Measurements from ENCODE around the gene UBXN1. TPM values are rescaled to one million over a fixed set of nuclear protein-coding genes. Genes with fewer than 3 reads are reported as not detected.
A peak's percentile ranks its signal among the peaks of the same experiment; 100 is the strongest.

Gene UBXN1
- total RNA-seq, 1 experiment from 2014 or later, result 94.2 TPM

DNA sequence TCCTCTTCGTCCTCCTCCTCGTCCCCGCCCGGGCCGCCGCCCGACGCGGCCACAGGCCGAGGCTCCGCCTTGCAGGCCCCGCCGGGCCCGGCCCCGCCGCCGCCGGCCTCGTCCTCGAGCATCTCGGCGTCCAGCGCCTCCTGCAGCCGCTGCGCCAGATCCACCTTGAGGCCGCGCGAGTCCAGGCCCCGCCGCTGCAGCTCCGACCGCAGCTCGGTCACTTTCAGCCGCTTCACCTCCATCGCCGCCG lies 48.0 kb upstream of the UBXN1 start:
- peak overlapping the region; percentile 93 for H3K9ac ChIP-seq (ENCODE audit: low read length)
- DNase-seq (ENCODE audit: low read depth, low spot score) (no peak), ATAC-seq (peak; percentile 4)
- TF ChIP-seq ZFX (IDR thresholded peaks at IDR 0.05), result peak; percentile 99
- TF ChIP-seq EZH2 (IDR thresholded peaks at IDR 0.05), result no peak
- peak overlapping the region; percentile 98 to 100 for H3K4me3 ChIP-seq (replicated peaks in 1 of 2; ENCODE audit: low read depth in 1 of 2, low read length in 2 of 2)
- ChIA-PET CTCF (interaction anchor here (0.7 to 2.5 kb wide), 10 partner anchors 27 to 332 kb away, joined by 3 to 10 read pairs (median 4); partner anchors contain the start of genes EML3, TAF6L, TMEM179B and TUT1), POLR2A (interaction anchor here (0.6 to 4.3 kb wide), 21 partner anchors 17 to 153 kb away, joined by 3 to 59 read pairs (median 4); partner anchors contain the start of genes C11orf98, CSKMT, EEF1G and LBHD1), RAD21 (ENCODE audit: low non-redundant PET in 1 of 2, low total read pairs in 2 of 2, uncharacterized antibody in 2 of 2, unreplicated experiment in 2 of 2) (no interaction called here)
- no peaks in the 10 kb centered on the region for H3K9me3 ChIP-seq (ENCODE audit: control insufficient read depth in 1 of 2, insufficient read depth in 1 of 2, low read depth in 1 of 2, low read length in 2 of 2)
- no peaks in the 10 kb centered on the region for H3K27me3 ChIP-seq (ENCODE audit: insufficient read depth, low read length)
- peaks cover 16% of the 10 kb centered on the region; the same call in 1 of the 2 replicates for H4K20me1 ChIP-seq (ENCODE audit: insufficient read depth)
- intact Hi-C loops (cut with micrococcal nuclease), result loop anchor here (5.0 kb wide), 1 partner anchor 35 kb away; the partner anchor contains the start of gene POLR2G
- no peaks in the 10 kb centered on the region for H3K9me2 ChIP-seq (ENCODE audit: insufficient read depth)
- peak overlapping the region; percentile 100 for H3K4me2 ChIP-seq (ENCODE audit: low read length)
- H3K27ac ChIP-seq (ENCODE audit: low read depth, low read length), result peak overlapping the region; percentile 96
- H2AFZ ChIP-seq (ENCODE audit: low read depth, low read length, poor library complexity, severe bottlenecking), result no peak overlapping the region
- peaks cover 28 to 35% of the 10 kb centered on the region in 2 experiments for H3K36me3 ChIP-seq (ENCODE audit: control insufficient read depth in 1 of 2, insufficient read depth in 2 of 2, low read length in 2 of 2)
- no TSS peak for BruUV-seq (replicated peaks)
- H3K4me1 ChIP-seq (ENCODE audit: control insufficient read depth in 1 of 2, insufficient read depth in 2 of 2, low read length in 2 of 2), result peaks cover 14 to 25% of the 10 kb centered on the region in 2 experiments
- peaks cover 82% of the 10 kb centered on the region for H3K79me2 ChIP-seq (ENCODE audit: insufficient read depth, low read length)

DNA sequence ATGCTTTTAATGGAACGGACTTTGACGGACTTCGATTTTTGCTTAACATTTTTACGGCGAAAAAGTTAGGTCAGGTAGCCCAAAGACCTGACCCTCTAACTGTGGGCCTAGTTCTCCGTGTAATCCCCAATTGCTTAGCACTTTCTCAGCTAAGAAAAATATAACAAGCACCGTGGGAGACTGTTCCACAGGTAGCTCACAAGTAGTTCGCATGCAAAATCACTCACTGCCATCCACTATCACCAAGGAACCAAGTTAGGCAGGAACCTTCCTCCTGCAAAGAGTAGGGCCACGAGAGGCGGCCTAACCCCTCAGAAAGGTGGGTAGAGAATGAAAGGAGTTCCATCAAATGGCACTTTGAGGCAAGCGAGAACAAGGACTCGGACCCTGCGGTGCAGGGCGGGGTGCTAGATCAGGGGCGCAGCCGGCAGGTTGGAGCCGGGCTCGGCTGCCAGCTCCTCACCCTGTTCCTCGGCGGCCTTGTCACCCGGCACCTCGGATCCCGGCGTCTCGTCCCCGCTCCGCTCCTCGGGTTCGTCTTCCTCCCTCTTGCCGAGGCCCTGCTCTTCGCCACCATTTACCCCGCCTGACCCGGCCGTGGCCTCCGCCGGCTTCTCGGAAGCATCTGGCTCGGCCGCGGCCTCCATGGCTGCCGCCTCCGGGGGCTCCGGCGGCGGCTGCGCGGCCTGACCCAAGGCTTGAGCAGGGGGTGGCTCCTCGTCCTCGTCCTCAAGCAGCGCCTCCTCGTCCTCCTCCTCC lies 47.5 kb upstream of the UBXN1 start:
- ChIA-PET POLR2A (interaction anchor here (1.1 to 4.3 kb wide), 5 partner anchors 20 to 135 kb away, joined by 4 to 59 read pairs (median 5); partner anchors contain the start of genes LBHD1 and TUT1), CTCF (interaction anchor here (0.8 to 2.5 kb wide), 3 partner anchors 28 to 114 kb away, joined by 3 to 10 read pairs (median 7); partner anchors contain the start of genes EML3 and ZBTB3), RAD21 (ENCODE audit: low non-redundant PET in 1 of 2, low total read pairs in 2 of 2, uncharacterized antibody in 2 of 2, unreplicated experiment in 2 of 2) (no interaction called here)
- no peaks in the 10 kb centered on the region for H3K9me3 ChIP-seq (ENCODE audit: control insufficient read depth in 1 of 2, insufficient read depth in 1 of 2, low read depth in 1 of 2, low read length in 2 of 2)
- H3K4me2 ChIP-seq (ENCODE audit: low read length), result peak overlapping the region; percentile 100
- no peak overlapping the region for H2AFZ ChIP-seq (ENCODE audit: low read depth, low read length, poor library complexity, severe bottlenecking)
- no peaks in the 10 kb centered on the region for H3K9me2 ChIP-seq (ENCODE audit: insufficient read depth)
- H4K20me1 ChIP-seq (ENCODE audit: insufficient read depth), result peaks cover 16% of the 10 kb centered on the region; the same call in 1 of the 2 replicates
- H3K4me1 ChIP-seq (ENCODE audit: control insufficient read depth in 1 of 2, insufficient read depth in 2 of 2, low read length in 2 of 2), result peaks cover 14 to 25% of the 10 kb centered on the region in 2 experiments
- peaks cover 33 to 40% of the 10 kb centered on the region in 2 experiments for H3K36me3 ChIP-seq (ENCODE audit: control insufficient read depth in 1 of 2, insufficient read depth in 2 of 2, low read length in 2 of 2)
- intact Hi-C loops (cut with micrococcal nuclease), result loop anchor here (5.0 kb wide), 1 partner anchor 36 kb away; the partner anchor contains the start of gene POLR2G
- no TSS peak for BruUV-seq (replicated peaks)
- TF ChIP-seq, protein P1, sequence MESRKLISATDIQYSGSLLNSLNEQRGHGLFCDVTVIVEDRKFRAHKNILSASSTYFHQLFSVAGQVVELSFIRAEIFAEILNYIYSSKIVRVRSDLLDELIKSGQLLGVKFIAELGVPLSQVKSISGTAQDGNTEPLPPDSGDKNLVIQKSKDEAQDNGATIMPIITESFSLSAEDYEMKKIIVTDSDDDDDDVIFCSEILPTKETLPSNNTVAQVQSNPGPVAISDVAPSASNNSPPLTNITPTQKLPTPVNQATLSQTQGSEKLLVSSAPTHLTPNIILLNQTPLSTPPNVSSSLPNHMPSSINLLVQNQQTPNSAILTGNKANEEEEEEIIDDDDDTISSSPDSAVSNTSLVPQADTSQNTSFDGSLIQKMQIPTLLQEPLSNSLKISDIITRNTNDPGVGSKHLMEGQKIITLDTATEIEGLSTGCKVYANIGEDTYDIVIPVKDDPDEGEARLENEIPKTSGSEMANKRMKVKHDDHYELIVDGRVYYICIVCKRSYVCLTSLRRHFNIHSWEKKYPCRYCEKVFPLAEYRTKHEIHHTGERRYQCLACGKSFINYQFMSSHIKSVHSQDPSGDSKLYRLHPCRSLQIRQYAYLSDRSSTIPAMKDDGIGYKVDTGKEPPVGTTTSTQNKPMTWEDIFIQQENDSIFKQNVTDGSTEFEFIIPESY (IDR thresholded peaks at IDR 0.05; ENCODE audit: extremely low read depth, insufficient replicate concordance, low read length), result no peak
- TF ChIP-seq ZNF274 (IDR thresholded peaks at IDR 0.05; ENCODE audit: low read depth, low read length), result no peak
- TF ChIP-seq EGR1 (IDR thresholded peaks at IDR 0.05; ENCODE audit: low read depth), result no peak
- TF ChIP-seq POLR2AphosphoS5 (IDR thresholded peaks at IDR 0.05; ENCODE audit: low read depth, low read length), result no peak
- H3K27me3 ChIP-seq (ENCODE audit: insufficient read depth, low read length), result no peaks in the 10 kb centered on the region
- DNase-seq (ENCODE audit: low read depth, low spot score), result no peak
- H3K27ac ChIP-seq (ENCODE audit: low read depth, low read length), result peak overlapping the region; percentile 96
- H3K79me2 ChIP-seq (ENCODE audit: insufficient read depth, low read length), result peaks cover 84% of the 10 kb centered on the region
- H3K4me3 ChIP-seq (replicated peaks in 1 of 2; ENCODE audit: low read depth in 1 of 2, low read length in 2 of 2), result peak overlapping the region; percentile 98 to 100
- peak overlapping the region; percentile 93 for H3K9ac ChIP-seq (ENCODE audit: low read length)
- no peak for ATAC-seq

All from HCT116 (cell line).